ENCODE data around the gene BCL2L2. TPM values are rescaled to one million over a fixed set of nuclear protein-coding genes. Genes with fewer than 3 reads are reported as not detected.

BCL2L2 gene
- total and polyA plus RNA-seq, 2 of the 8 experiments (the other 6 are each of a cell fraction or from before 2014, with no cell fraction given), result 9.3 to 13.8 TPM

DNA sequence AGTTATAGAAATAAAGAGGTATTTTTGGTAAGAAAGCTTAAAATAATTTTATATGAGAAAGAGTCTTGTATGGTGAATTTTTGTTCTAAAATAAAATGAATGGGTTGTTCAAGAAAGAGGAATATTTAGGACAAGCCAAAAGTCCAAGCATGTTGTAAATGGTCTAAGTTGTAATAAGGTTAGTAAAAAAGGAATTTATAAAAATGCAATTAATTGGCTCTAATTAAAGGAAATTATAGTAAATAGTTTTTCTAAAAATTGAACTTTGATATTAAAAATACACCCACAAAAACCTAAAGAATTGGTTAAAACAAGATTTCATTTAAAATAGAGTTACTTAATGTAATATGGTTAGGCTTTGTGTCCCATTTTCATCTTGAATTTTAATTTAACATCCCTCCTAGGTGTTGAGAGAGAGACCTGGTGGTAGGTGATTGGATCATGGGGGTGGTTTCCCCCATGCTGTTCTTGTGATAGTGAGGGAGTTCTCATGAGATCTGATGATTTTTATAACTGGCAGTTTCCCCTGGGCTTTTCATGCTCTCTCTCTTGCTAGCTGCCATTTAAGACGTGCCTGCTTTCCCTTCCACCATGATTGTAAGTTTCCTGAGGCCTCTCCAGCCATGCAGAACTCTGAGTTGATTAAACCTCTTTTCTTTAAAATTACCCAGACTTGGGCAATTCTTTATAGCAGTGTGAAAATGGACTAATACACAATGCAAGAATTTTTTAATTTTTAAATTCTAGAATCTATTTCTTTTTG, 33.1 kb downstream of the BCL2L2 start (continued):
- no peak for TF ChIP-seq GTF2F1 (IDR thresholded peaks at IDR 0.05; ENCODE audit: borderline replicate concordance, low read depth, low read length)
- TF ChIP-seq POLR2A (IDR thresholded peaks at IDR 0.05; ENCODE audit: control extremely low read depth in 1 of 2, low read depth in 2 of 2, low read length in 2 of 2), result no peak
- no peak for TF ChIP-seq KDM1A (IDR thresholded peaks at IDR 0.05; ENCODE audit: borderline replicate concordance, low read length)
- TF ChIP-seq GABPA (IDR thresholded peaks at IDR 0.05; ENCODE audit: borderline replicate concordance, insufficient read depth, low read length), result no peak
- no peak for TF ChIP-seq YY1 (IDR thresholded peaks at IDR 0.05; ENCODE audit: low read depth, low read length)
- no peak for TF ChIP-seq FOSL1 (IDR thresholded peaks at IDR 0.05; ENCODE audit: insufficient read depth, low read depth, low read length)

Measured in H1 (cell line).